Liver (tissue), 3 donors: ENCODE results near the gene SFMBT2.

Experiments used
- MAX ChIP-seq: IDR thresholded peaks from 2 replicates; pipeline ENCODE4 v1.6.1; 2016; ENCODE audit warnings: antibody characterized with exemption
- TF ChIP-seq, protein P1 (sequence below): fragments of 150-350 bp; IDR thresholded peaks from 2 replicates; pipeline ENCODE4 v1.5.1; 2017; ENCODE audit warnings: improper control_type of control experiment, low read depth, low read length; ENCODE audit not compliant: missing input control
- TF ChIP-seq, protein P2 (sequence below): IDR thresholded peaks from 2 replicates; pipeline ENCODE4 v1.6.1; 2016; ENCODE audit warnings: antibody characterized with exemption
- donor health status: healthy.
- donor health status: healthy.

- TF ChIP-seq, protein P1, sequence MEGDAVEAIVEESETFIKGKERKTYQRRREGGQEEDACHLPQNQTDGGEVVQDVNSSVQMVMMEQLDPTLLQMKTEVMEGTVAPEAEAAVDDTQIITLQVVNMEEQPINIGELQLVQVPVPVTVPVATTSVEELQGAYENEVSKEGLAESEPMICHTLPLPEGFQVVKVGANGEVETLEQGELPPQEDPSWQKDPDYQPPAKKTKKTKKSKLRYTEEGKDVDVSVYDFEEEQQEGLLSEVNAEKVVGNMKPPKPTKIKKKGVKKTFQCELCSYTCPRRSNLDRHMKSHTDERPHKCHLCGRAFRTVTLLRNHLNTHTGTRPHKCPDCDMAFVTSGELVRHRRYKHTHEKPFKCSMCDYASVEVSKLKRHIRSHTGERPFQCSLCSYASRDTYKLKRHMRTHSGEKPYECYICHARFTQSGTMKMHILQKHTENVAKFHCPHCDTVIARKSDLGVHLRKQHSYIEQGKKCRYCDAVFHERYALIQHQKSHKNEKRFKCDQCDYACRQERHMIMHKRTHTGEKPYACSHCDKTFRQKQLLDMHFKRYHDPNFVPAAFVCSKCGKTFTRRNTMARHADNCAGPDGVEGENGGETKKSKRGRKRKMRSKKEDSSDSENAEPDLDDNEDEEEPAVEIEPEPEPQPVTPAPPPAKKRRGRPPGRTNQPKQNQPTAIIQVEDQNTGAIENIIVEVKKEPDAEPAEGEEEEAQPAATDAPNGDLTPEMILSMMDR: no peak
- TF ChIP-seq MAX: no peak
- TF ChIP-seq, protein P2, sequence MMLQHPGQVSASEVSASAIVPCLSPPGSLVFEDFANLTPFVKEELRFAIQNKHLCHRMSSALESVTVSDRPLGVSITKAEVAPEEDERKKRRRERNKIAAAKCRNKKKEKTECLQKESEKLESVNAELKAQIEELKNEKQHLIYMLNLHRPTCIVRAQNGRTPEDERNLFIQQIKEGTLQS: no peak
Measured at GRCh38 chr10:7438196-7438986, 27.6 kb upstream of the SFMBT2 start.
